ENCODE measurements around the gene RRAD.

DNA sequence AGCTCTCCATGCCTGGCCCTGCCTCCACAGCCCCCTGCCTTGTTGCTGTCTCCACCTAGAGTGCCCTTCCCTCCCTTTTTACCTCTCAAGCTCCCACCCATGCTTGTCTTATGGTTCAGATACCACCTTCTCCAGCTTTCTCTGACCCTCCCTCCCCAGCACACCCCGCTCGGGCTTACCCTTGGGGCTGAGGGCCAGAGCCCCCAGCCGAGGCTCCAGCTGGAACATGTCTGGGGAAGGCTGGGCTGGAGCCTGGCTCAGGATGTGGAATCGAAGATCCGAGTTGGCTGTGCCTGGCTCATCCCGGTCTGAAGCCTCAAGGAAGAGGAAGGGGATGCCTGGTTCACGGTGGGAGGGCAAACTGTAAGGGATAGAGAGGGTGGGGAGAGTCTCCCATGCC lies 10.3 kb downstream of the RRAD start:
- TF ChIP-seq EZH2phosphoT487 (IDR thresholded peaks at IDR 0.05; ENCODE audit: insufficient read depth, low read depth) = no peak
- no peak for TF ChIP-seq EZH2 (IDR thresholded peaks at IDR 0.05; ENCODE audit: insufficient read depth, poor library complexity, severe bottlenecking)
